PFSK-1 (cell line): ENCODE data around the gene CFAP20.

Experiments
- FOXP2 ChIP-seq: optimal IDR thresholded peaks from 2 replicates; pipeline ENCODE3; 2011; ENCODE audit warnings: borderline replicate concordance, control low read depth, inconsistent platforms; ENCODE audit not compliant: insufficient read depth; ENCODE audit errors: extremely low read length, extremely low read depth
- POLR2AphosphoS5 ChIP-seq: IDR thresholded peaks from 2 replicates; pipeline ENCODE4 v1.6.1; 2012; ENCODE audit warnings: low read depth, mild to moderate bottlenecking, control low read depth, low read length, moderate library complexity
- SIN3A ChIP-seq: IDR thresholded peaks from 2 replicates; pipeline ENCODE4 v1.6.1; 2012; ENCODE audit warnings: mild to moderate bottlenecking, low read length, moderate library complexity, borderline replicate concordance; ENCODE audit not compliant: insufficient read depth
- TAF1 ChIP-seq: IDR thresholded peaks from 2 replicates; pipeline ENCODE4 v1.6.1; 2012; ENCODE audit warnings: low read length, control low read depth, borderline replicate concordance; ENCODE audit not compliant: insufficient read depth
- TF ChIP-seq, protein P1 (sequence below), 2 experiments: IDR thresholded peaks; 2 replicates each; pipeline versions ENCODE4 v1.6.1 to v1.8.0; 2011 to 2012; ENCODE audit warnings: low read depth in 2 of 2, low read length in 2 of 2, control low read depth in 1 of 2, inconsistent platforms in 1 of 2, mild to moderate bottlenecking in 1 of 2, moderate library complexity in 1 of 2; ENCODE audit not compliant: insufficient read depth in 1 of 2

CFAP20 gene

DNA sequence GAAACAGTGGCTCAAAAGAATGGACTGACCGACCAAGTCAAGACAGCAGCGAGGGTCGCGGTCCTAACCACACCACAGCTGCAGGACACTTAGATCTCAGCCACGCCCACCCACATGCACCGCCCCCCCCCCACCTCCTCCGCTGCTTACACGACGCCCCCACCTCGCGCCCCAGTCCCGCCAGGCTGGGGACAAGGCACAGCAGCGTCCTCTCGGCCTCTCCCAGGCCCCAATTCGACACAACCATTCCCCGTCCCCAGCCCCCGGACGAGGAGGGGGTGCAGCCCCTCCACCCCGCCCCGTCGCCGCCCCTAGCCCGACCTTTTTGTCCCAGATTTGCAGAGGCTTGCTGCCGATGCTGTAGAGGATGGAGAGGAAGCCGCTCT, 477 bp downstream of the CFAP20 start:
- TF ChIP-seq FOXP2 (no peak), POLR2AphosphoS5 (no peak), TAF1 (no peak), SIN3A (no peak)
- TF ChIP-seq, protein P1, sequence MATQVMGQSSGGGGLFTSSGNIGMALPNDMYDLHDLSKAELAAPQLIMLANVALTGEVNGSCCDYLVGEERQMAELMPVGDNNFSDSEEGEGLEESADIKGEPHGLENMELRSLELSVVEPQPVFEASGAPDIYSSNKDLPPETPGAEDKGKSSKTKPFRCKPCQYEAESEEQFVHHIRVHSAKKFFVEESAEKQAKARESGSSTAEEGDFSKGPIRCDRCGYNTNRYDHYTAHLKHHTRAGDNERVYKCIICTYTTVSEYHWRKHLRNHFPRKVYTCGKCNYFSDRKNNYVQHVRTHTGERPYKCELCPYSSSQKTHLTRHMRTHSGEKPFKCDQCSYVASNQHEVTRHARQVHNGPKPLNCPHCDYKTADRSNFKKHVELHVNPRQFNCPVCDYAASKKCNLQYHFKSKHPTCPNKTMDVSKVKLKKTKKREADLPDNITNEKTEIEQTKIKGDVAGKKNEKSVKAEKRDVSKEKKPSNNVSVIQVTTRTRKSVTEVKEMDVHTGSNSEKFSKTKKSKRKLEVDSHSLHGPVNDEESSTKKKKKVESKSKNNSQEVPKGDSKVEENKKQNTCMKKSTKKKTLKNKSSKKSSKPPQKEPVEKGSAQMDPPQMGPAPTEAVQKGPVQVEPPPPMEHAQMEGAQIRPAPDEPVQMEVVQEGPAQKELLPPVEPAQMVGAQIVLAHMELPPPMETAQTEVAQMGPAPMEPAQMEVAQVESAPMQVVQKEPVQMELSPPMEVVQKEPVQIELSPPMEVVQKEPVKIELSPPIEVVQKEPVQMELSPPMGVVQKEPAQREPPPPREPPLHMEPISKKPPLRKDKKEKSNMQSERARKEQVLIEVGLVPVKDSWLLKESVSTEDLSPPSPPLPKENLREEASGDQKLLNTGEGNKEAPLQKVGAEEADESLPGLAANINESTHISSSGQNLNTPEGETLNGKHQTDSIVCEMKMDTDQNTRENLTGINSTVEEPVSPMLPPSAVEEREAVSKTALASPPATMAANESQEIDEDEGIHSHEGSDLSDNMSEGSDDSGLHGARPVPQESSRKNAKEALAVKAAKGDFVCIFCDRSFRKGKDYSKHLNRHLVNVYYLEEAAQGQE (IDR thresholded peaks at IDR 0.05; ENCODE audit: insufficient read depth in 1 of 2, low read depth in 2 of 2, low read length in 2 of 2) = no peak

DNA sequence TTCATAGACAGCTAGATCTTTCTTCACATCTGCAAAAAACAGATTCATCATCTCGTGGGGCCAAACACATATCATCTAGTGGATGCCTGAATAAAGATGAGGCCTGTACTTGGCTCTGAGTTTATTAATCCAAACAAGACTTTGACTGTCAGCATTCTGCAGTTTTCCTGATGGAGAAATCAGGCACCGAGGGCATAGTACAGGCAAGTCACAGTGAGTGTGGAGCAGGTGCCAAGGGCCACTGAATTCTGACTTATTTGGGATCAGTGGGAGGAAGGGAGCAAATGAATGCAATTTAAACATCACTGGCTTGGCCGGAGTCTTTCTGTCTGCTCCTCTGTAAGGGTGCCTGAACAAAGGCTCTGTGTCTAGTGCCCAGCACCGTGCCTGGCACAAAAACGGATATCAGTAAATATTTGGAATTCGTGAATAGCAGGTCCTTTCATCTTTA, 975 bp downstream of the CFAP20 start:
- no peak for TF ChIP-seq FOXP2
- TF ChIP-seq POLR2AphosphoS5 = no peak
- no peak for TF ChIP-seq TAF1
- no peak for TF ChIP-seq SIN3A
- TF ChIP-seq, protein P1 (IDR thresholded peaks at IDR 0.05; ENCODE audit: insufficient read depth in 1 of 2, low read depth in 2 of 2, low read length in 2 of 2) = no peak

DNA sequence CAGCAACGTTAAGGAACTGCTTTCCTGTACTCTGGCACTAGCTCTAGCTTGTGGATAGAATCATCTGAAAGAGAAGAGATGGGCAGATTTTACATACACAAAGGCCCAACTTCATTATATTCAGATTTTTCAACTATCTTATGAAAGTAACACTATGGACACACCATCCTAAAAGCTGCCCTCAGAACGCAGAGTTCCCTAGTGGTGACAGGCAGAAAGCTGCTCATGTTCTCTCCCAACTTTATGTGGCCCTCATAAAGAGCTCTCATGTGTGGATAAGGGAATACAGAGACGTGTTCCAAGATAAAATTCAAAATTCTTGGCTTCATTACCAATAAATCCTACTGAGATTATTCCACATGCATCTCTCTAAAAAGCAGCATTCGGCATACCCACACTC, 1.5 kb downstream of the CFAP20 start:
- TF ChIP-seq FOXP2 = no peak
- TF ChIP-seq, protein P1 (IDR thresholded peaks at IDR 0.05; ENCODE audit: insufficient read depth in 1 of 2, low read depth in 2 of 2, low read length in 2 of 2) = no peak
- TF ChIP-seq POLR2AphosphoS5 = no peak
- TF ChIP-seq TAF1 = no peak
- no peak for TF ChIP-seq SIN3A

DNA sequence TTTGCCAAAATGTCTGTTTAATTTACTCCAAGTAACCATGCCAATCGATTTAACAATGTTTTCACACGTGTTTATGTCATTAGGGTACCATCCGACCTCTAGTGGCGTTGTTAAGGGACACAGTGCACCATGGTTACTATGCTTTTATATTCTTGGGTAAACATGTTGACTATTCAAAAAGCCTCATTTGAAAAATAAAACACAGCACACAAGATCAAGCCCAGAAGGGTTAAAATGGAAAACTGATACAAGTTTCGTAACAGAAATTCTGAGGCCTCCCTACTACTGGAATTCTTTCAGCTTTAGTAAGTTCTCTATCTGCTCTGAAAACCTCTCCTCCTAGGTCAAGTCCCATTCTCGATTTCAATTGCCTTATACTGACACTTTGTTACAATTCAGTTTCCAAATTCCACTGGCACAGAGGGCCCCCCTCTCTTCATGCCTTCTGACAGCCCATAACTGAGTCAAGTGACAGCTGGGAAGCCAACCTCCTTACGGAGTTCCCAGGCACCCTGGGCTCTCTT, 2.1 kb downstream of the CFAP20 start:
- no peak for TF ChIP-seq TAF1
- 0 out of 2 replicates have a peak, but pooled peaks have one; percentile 26 for TF ChIP-seq SIN3A

DNA sequence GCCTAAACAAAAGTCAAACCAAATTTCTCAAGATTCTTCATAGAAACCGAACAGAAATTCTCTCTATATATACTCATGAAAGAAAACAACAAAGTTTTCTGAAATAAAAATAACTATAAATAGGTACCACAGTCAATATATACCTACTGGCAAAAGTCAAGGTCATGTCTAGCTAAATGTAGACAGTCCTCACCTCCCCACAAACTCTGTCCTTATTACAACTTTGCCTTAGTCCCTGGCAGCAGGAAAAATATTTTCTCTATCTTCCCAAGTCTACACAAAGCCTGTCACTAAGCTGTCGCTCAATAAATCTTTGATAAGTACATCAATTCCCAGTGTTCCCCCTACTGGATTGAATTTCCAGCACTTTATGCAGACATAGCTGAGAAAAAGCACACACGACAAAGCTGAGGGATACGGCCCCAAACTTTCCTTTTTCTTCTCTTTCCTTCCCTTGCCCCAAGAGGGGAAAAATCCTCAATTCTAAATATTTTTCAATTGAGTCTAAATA, 2.7 kb downstream of the CFAP20 start:
- TF ChIP-seq, protein P1 (IDR thresholded peaks at IDR 0.05; ENCODE audit: insufficient read depth in 1 of 2, low read depth in 2 of 2, low read length in 2 of 2) = no peak
- TF ChIP-seq FOXP2 = no peak
